COLO829 (cell line): ENCODE results near the gene PTPN5.
"Not testable (repeated sequence)": the region's sequence is repeated elsewhere in the genome, so short reads cannot be mapped to it uniquely, and the experiment has no call there.

Source experiments
- DNase-seq: peaks from one replicate; pipeline ENCODE4 v3.0.0; 2012; ENCODE audit warnings: low spot score

Gene PTPN5

DNA sequence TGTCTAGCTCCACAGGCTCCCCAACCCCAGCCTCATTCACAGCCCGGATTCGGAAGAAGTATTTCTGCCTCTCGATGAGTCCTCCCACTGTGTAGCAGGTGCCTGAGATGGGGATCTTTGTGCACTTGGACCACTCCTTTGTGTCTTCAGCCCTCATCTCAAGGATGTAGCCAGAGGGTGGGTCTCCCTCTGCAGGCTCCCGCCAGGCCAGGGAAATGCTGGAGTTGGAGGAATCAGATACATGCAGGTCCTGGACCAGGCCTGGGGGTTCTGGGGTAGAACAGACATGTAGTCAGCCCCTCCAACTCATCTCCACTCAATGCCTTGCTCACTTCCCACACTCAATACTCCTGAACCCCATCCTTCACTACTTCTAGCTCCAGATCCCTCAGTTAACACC lies 82.2 kb downstream of the PTPN5 start:
- DNase-seq: no peak

- no peak for DNase-seq
Measured at GRCh38 chr11:18707811-18708340, 83.7 kb downstream of the PTPN5 start.

DNA sequence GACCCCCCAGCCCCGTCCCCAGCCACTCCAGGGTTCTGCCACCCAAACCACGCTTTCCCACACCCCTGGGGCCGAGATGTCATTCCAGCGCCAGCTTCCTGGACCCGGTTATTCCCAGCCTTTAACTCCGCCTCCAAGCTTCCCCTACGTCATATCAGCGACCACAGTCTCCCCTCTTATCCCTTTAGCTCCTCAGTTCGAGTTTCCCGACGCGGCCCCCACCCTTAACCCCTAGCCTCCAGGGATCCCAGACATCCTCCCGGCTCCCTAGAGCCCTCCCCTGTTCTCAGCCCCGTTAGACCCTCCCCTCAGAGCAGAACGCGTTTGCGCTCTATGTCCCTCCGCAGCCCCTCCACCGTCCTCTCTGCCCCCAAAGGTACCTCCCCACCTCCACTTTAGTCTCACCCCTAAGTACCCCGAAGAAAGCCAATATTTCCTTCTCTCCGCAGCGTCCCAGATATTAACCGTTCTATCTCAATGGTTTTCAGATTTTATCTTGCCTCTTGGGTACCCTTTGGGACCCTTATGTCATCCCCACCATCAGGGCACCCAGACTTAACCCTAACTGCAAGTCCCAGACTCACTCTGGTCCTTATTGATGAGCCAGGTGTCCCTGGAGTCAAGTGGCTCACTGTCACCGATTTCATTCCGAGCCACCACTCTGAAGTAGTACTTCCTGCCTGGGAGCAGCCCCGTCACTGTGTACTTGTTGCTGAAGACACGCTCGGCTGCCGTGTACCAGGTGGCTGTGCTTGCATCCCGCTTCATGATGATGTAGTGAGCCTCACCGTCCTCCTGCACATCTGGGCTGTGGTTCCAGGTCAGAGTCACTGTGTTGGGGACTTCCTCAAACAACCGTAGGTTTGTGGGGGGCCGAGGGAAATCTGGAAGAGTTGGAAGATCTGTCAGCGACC lies 85.0 kb downstream of the PTPN5 start:
- DNase-seq: no peak

GRCh38 chr11:18705651-18706281 lies 85.8 kb downstream of the PTPN5 start:
- no peak for DNase-seq

DNA sequence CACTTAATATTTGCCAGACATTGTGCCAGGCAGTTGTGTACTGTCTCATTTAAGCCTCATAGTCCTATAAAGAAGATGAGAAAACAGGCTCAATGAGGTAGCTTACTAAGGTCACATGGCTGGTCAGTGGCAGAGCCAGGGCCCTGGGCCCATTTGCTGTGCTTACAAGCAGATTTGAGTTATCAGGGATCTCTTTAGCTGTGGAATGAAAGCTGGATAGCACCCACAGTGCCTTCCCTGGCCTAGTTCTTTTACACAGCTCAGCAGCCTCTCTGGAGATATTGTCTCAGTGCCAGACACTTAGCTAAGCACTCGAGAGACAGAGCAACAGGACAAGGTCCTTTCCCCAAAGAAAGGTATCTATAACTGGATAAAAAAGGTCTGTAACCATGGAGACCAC lies 86.9 kb downstream of the PTPN5 start:
- DNase-seq: no peak

DNA sequence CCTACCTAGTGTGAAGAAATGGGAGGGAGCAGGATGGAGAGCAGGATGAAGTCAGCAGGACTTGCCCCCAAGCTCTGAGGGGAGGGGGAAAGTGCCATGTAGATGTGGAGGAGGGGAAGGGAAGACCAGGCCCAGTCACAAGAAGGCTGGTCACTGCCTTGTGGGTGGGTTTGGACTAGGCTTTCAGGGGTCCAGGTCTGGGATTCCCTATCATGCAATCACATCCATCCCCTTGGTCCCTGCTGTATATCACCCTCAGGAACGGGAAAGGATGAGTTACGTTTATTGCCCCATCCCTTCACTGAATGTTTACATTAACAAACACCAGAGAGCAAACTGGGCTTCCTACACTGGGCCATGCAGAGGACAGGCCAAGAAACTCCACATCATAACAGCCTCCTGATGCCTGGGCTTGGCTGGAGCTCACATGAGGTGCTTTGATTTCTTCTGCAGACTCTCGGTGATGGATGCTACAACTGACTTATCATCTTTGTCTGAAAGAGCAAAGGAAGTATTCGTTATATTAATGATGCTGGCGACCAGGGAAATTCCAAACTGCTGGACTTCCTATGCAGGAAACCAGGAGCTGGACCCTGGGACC lies 87.5 kb downstream of the PTPN5 start:
- no peak for DNase-seq

DNA sequence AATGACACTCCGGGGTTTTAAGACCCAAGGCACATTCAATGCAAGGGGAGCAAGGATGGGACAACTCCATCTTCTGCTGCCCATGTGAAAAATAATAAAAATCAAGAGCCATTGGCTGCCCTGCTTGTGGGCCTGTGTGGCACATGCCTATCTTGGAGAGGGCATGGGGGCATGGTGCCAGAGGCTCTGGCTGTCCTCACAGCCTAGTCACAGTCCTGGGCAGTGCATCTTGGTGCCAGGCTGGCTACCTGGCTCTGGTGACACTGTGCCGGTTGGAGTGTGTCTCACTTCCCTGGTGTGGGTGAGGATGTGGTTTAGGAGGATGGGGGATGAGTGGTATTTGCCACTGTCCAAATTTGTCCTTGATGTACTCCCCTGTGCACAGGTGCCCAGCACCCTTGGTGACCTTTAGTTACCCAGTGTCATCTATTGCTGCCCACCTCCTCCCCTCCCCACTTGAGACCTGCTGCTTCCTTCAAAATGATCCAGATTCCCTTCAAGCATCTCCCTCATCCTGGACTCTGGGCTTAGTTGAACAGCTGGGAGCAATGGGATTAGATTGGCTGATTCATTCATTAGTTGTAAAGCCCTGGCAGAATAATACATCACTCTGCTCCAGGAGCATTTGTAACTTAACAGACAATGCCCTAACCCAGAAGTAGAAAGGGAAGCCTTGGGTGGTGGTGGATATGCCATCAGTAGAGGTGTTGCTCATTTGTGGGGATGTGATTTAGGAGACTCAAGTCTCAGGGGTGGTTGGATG lies 88.4 kb downstream of the PTPN5 start:
- no peak for DNase-seq

DNA sequence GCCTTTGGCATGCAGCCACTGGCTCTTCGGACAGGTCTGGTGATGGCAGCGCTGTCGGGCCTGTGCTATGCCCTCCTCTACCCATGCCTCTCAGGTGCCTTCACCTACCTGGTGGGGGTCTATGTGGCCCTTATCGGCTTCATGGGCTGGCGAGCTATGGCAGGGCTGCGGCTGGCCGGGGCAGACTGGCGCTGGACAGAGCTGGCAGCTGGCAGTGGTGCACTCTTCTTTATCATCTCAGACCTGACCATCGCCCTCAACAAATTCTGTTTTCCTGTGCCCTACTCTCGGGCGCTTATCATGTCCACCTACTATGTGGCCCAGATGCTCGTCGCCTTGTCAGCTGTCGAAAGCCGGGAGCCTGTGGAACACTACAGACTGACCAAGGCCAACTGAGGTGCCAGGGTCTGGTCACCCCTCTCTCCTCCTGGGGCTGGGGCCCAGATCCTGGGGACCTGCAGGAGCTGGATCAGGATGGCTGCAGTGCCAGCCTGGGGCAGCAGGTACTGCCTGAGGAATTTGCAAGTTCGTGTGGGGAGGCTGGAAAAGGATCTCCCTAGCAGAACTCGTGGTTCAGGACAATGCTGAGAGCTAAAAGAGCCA lies 89.9 kb downstream of the PTPN5 start:
- no peak for DNase-seq

DNA sequence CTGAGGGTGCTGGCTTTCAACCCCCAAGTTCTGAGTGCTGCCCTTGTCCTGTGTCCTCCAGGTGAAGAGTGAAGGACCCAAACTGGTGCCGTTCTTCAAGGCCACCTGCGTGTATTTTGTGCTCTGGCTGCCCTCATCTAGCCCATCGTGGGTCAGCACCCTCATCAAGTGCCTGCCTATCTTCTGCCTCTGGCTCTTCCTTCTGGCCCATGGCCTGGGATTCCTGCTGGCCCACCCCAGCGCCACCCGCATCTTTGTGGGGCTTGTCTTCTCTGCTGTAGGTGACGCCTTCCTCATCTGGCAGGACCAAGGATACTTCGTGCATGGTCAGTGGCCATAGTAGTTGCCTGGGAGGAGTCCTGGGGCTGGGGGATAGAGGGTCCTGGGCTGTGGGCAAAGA lies 90.7 kb downstream of the PTPN5 start:
- DNase-seq: no peak

GRCh38 chr11:18700375-18700774 lies 91.2 kb downstream of the PTPN5 start:
- DNase-seq: no peak

- DNase-seq: no peak
Measured at GRCh38 chr11:18699848-18700261, 91.7 kb downstream of the PTPN5 start.

- DNase-seq: no peak
Measured at GRCh38 chr11:18699269-18699596, 92.4 kb downstream of the PTPN5 start.

DNA sequence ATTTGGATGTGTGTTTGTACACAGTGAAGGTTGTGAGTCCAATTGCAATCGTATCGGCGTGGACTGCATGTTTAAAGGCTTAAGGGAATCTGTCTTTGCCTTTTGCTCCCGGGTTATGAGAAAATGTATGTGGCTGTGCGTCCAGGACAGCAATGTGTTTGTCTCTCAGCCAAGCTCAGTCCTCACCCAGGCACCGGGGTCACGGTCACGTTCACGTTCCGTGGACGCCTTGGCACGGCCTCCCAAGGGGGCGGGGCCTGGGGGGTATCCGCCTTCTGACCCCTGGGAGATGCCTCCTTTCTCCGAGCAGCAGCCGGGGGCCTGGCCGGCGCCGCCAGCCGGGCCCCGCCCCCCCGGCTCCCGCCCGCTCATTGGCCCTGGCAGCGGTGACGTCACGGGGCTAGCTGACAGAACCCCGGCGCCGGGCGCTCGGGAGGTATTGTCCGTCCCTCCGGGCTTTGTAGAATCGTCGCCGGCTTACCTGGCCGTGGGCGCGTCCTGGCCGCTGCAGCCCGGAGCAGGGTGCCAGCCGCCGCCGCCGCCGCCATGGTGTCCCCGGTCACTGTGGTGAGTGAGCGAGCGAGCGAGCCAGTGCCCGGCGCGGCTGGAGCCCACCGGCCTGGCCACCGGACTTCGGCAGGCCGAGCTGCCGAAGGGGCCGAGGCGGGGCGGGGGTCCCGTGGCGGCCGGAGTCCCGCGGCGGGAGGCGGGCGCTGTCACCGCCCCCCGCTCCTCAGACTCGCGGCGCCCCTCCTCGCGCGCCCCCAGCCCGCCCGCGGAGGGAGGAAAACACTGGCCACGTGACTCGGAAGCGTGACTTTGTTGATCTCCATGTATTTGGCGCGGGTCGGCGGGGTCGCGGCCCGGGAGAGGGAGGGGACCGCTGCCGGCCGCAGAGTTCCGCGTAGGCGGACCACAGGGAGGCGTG lies 93.0 kb downstream of the PTPN5 start, which contains the start of gene TMEM86A:
TSS of gene TMEM86A (plus strand) at position 439 of the 928 bp plus-strand sequence. CDS start at position 547, 108 bp downstream.
- peak; percentile 77 for DNase-seq

DNA sequence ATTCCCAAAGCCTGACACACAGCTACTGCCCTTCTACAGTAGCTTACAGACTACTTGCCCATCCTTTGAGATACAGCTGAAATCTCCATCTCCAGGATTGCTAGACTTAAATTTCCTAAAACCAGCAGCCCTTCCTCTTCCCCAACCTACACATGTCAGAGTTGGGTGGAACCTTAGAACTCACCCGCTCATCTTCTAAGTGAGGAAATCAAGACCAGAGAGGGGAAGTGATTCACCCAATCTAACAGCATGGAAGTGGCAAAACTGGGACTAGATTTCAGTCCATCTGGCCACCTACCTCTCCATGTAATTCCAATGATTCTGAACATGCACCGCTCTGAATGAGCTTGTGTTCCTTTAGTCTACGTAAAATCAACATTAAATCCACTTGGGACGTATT lies 94.0 kb downstream of the PTPN5 start:
- DNase-seq: no peak

DNA sequence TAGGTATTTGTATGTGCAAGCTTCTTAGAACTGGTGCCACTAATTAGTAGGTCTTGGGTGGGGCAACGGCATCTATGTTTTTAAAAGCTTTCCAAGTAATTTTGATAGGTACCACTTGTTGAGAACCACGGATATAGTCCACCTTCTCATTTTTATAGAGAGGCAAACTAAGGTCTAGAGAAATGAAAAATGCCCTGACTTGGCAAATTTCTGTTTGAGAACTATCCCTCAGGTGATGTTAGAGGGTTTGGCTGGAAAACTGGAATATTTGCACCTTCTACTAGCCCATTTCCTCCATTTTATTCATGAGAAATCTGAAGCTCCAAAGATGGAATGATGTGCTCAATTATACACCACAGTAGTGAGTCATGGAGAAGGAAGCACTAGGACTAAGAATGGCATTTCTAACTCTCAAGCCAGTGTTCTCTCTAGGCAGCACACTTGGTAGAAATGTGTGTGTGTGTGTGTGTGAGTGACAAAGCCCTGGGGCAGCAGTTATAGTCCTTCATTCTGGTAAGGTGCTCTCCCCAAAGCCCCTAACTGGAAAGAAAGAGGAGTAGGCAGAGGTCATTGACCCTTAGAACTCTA lies 94.9 kb downstream of the PTPN5 start:
- no peak for DNase-seq

DNA sequence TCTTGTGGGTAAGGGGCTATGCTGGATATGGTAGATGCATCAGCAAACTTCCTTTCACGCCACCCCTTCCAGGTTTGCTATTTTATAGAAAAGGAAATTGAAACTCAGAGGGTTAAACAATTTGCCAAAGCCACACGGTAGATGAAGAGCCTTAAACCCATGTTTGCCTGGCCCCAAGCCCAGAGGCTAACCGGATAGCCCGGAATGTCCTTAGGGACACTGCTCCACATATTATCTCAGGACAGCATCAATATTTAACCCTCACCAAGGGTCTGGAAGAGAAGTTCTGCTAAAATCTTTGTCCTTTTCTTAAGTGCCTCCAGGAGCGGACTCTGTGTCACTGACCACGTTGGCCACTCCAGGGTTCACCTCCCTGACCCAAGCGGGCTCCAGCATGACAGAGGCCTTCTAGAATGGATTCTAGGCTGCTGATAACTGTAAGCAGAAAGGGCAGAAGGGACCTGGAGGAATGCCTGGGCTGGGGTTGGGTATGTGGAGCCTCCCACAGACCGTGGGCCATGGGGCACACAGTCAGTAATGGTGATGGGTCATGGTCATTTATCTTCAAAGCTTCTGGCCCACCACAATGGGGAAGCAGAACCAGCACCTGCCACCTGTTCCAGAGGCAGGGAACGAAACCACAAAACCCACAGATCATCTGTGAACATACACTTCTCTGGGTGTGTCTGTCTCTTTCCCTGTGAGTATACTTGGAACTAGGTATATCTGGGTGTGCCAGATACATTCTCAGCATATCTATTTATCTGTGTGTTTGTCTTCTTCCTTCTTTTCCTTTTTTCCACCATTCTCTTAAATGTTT lies 98.4 kb downstream of the PTPN5 start:
- no peak for DNase-seq

DNA sequence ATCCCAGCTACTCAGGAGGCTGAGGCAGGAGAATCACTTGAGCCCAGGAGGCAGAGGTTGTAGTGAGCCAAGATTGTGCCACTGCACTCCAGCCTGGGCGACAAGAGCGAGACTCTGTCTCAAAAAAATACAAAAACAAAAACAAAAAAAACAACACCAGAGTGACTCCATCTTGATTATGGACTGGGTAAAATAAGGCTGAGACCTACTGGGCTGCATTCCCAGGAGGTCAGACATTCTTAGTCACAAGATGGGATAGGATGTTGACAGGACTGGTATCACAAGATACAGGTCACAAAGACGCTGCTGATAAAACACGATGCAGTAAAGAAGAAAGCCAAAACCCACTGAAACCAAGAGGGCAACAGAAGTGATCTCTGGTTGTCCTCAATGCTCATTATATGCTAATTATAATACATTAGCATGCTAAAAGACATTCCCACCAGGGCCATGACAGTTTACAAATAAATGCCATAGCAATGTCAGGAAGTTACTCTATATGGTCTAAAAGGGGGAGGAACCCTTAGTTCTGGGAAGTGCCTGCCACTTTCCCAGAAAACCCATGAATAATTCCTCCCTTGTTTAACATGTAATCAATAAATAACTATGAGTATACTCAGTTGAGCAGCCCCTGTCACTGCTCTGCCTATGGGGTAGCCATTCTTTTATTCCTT lies 100.0 kb downstream of the PTPN5 start:
- DNase-seq: not testable (repeated sequence)

GRCh38 chr11:18684267-18684666 lies 107.3 kb downstream of the PTPN5 start:
- DNase-seq: no peak

DNA sequence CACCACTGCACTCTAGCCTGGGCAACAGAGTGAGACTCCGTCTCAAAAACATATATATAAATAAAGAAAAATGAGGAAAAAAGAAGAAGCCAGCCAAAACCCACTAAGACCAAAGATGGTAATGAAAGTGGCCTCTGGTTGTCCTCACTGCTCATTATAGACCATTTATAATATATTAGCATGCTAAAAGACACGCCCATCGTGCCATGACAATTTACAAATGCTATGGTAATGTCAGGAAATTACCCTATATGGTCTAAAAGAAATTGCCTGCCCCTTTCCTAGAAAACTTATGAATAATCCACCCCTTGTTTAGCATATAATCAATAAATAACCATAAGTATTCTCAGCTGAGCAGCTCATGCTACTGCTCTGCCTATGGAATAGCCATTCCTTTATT lies 109.1 kb downstream of the PTPN5 start:
- no peak for DNase-seq
